Glomerular visceral epithelial cell (primary cell): ENCODE results near the gene OSTN.
"Not testable (repeated sequence)": the region's sequence is repeated elsewhere in the genome, so short reads cannot be mapped to it uniquely, and the experiment has no call there.

Experiments used
- DNase-seq: peaks from one replicate; pipeline ENCODE4 v3.0.0-alpha.2; 2016; ENCODE audit errors: extremely low spot score

Gene OSTN, protein sequence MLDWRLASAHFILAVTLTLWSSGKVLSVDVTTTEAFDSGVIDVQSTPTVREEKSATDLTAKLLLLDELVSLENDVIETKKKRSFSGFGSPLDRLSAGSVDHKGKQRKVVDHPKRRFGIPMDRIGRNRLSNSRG

DNA sequence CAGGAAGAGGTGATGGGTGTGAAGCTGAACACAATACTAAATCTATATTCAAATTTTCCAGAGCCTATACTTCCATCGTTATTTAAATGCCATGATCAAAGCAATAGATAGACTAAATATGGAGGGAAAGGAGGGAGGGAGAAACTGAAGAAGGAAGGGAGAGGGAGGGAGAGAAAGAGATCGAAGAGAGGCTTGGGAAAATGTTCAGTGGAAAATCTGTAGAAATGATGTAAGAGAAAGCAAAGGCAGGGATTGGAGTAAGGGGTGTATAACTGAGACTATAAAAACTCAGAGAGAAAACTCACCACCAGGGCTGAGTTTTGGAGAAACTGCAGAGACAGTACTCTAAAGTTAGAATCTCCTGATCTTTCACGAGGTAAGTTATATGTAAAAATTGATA lies at the start of gene OSTN:
Gene OSTN (plus strand): TSS at position 310 of the 400 bp plus-strand sequence. CDS start 13,292 bp downstream, outside the sequence.
- DNase-seq = no peak

DNA sequence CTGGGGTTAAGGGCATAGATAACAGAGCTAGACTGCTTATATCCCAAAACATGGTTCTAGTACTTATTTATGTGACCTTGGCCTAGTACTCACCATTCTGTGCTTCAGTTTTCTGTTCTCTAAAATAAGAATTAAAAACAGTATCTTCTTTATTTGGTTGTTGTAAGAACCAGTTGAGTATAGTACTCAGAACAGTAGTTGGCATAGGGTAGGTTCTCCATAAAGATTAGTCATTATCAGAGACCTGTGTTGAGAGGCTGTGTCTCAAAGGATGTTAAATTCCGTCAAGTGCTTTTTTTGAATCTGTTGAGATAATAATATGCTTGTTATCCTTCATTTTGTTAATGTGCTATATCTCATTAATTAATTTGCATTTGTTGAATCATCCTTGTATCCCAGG lies 47.4 kb upstream of the OSTN start:
- DNase-seq = no peak

DNA sequence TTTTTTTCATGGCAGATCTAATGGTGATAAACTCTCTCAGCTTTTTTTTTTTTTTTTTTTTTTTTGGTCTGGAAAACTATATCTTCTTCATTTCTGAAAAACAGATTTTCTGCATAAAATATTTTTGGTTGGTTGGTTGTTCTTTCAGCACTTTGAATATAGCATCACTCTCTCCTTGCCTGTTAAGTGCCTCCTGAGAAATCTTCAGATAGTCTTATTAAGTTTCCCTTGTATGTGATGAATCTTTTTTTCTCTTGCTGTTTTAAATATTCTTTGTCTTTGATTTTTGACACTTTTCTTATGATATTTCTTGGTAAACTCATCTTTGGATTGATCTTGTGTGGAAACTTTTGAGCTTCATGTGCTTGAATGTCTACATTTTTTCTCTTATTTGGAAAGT lies 44.2 kb upstream of the OSTN start:
- DNase-seq = no peak

DNA sequence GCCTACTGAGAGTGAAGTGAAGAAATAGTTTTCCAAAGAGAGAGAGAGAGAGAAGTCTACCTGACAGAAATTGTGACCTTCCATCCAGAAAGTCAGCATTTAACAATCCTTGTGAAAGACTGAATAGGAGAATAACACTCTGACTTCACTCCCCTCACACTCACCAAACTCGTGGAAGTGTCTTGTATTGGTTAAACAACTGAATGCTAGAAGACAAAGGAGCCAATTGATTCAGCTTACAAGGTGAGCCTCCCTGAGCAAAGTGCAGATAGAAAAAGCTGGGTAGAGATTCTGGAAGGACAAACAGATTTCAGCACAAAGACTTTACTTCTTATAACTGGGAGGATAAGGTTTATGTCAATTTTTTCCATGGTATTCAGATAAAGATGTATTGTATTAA lies 40.8 kb upstream of the OSTN start:
- DNase-seq = no peak

DNA sequence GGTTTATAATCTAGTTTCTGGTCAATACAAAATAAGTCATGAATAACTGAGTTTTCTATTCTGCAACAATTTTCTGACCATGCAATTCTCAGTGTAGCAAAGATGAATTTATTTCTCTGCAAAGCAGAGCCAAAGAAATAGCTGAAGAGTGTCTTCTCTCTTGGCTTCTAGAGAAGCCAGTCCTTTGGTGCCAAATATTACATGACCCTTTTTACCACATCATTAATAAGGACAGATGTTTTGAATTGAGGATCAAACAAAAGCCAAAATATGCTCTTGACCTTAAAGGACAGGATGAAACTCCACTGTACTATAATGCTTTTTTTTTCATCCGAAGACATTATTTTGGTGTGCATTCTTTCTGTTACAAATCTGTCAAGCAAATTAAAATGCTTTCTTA lies 40.2 kb upstream of the OSTN start:
- DNase-seq = no peak

DNA sequence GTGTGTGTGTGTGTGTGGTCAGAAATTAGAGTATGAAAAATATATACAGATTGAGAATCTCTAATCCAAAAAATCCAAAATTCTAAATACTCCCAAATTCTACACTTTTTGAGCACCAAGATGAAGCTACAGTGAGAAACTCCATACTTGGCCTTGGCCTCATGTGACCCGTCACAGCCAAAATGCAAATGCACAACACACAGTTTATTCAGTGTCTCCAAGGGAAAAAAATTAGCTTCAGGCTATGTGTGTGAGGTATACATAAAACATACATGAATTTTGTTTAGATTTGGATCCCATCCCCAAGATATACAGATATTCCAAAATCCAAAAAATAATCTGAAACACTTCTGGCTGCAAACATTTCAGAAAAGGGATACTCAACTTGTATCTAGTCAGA lies 33.2 kb upstream of the OSTN start:
- no peak for DNase-seq

DNA sequence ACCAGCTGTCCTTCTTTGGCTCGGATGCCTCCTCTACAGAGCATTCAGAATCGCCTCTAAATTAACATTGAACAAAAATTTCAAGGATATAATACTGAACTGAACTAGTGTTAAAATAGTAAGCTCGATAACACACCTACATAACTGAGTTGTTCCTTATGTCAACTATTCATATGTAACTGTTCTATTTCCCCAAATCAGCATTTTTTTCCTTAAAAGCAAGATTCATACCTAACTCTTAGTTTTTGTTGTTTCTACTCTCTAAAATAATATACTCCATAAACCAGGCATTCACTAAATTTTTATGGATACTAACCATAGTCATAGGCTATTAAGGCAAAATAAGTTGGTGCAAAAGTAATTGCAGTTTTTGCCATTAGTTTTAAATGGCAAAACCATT lies 32.7 kb upstream of the OSTN start:
- DNase-seq = no peak

DNA sequence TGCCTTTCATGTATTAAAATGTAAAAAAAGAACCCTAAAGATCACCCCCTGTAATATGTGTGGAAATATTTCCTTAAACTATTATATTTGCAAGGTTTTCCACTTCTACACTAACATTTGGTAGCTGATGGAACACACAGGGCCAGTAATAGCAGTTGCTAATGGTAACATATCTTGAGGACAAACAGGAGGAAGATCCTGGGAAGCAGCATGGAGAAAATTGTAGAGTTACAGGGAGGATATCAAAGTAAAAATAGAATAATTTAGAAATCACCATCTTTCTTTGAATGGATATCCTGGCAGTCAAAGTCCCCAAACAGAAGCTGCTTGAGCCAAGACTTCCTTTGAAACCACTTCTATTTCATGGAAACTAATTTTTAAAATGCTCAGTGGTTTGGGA lies 29.5 kb upstream of the OSTN start:
- DNase-seq = no peak

DNA sequence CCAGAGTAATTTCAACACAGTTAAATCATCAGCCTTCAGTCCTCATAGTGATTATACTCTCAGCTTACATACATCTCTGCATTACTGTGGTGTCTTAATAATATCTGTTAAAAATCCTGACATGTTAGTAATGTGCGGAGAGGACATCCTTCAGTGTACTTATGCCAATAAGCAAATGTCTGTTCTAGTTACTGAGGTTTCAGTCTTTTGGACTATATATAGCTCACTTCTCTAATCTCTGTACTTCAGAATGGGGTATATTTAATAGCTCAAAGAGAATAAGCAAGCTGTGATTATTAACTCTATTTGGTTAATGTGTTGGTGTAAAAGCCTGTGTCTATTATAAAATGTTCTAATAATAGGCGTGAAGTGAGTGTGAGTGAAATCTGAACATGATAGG lies 28.9 kb upstream of the OSTN start:
- no peak for DNase-seq

DNA sequence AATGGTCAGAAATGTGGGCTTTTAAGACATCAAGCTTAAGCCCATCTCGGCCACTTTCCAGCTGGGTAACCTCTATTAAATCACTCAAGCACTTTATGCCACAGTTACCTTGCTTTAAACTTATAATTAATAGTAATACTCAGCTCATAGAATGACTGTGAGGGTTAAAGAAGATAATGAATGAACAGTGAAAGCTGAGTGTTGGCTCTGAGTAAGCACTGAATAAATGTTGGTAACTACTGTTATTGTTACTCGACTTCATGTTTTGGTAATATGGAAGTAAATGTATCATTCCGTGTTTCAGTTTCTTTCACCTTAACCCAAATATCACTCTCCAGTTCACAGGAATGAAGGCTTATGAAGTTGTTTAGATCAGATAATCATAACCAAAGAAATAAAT lies 23.9 kb upstream of the OSTN start:
- no peak for DNase-seq

DNA sequence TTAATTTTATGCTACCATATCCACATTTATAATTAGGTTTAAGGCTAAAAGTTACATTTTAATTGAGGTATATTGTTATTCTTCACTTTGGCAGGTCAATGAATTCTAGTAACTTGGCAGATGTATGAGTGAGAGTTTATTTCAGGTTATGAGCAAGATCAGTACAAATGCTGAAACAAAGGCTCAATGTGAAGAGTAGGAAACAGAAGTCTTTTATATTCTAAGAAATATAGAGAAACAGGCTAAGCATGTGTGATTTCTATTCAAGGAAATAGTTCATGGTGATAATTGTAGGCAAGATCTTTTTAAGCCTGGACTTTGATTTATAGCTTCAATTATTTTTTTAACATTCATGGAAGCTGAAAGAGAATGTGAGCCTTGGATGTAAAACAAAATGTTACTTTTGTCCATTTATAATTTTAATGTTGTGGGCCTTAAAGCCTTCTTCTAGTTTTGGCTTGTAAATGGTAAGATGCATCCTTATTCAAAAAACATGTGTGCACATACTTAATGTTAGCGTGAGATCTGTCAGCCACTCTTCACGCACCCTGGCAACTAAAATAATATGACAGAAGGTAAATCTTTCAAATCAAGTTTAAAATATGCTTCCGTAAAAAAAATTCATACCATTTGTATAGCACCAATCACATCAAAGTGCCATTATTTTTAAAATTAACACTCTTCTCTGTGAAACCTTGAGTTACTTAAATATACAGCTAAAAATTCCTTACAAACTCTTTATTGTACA lies 22.8 kb upstream of the OSTN start:
- no peak for DNase-seq

DNA sequence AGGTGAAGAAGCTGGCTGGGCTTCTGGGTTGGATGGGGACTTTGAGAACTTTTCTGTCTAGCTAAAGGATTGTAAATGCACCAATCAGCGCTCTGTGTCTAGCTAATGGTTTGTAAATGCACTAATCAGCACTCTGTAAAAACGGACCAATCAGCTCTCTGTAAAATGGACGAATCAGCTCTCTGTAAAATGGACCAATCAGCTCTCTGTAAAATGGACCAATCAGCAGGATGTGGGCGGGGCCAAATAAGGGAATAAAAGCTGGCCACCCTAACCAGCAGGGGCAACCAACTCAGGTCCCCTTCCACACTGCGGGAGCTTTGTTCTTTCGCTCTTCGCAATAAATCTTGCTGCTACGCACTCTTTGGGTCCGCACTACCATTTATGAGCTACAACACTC lies 13.7 kb upstream of the OSTN start:
- not testable (repeated sequence) for DNase-seq

DNA sequence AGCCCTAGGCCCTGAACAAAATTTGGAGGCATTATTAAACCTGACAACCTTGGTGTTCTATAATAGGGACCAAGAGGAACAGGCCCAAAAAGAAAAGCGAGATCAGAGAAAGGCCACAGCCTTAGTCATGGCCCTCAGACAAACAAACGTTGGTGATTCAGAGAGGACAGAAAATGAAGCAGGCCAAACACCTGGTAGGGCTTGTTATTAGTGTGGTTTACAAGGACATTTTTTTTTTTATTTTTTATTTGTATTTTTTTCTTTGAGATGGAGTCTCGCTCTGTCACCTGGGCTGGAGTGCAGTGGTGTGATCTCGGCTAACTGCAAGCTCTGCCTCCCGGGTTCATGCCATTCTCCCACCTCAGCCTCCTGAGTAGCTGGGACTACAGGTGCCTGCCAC lies 10.8 kb upstream of the OSTN start:
- not testable (repeated sequence) for DNase-seq

DNA sequence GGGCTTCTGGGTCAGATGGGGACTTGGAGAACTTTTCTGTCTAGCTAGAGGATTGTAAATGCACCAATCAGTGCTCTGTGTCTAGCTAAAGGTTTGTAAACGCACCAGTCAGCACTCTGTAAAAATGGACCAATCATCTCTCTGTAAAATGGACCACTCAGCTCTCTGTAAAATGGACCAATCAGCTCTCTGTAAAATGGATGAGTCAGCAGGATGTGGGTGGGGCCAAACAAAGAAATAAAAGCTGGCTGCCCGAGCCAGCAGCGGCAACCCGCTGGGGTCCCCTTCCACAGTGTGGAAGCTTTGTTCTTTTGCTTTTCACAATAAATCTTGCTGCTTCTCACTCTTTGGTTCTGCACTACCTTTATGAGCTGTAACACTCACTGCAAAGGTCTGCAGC lies 6.8 kb upstream of the OSTN start:
- not testable (repeated sequence) for DNase-seq

DNA sequence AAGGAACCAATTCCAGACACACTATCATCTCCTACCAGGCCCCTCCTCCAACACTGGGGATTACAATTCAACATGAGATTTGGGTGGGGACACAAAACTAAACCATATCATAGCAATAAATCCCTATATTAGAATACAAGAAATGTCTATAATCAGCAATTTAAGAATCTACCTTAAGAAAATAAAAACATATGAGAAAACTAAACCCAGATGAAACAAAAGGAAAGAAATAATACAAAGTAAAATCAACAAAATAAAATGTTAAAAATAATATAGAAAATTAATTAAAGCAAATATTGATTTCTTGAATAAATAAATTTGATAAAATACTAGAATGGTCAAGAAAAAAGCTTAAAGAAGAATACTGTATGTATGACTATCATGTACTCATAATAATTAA lies 6.1 kb upstream of the OSTN start:
- DNase-seq = no peak

DNA sequence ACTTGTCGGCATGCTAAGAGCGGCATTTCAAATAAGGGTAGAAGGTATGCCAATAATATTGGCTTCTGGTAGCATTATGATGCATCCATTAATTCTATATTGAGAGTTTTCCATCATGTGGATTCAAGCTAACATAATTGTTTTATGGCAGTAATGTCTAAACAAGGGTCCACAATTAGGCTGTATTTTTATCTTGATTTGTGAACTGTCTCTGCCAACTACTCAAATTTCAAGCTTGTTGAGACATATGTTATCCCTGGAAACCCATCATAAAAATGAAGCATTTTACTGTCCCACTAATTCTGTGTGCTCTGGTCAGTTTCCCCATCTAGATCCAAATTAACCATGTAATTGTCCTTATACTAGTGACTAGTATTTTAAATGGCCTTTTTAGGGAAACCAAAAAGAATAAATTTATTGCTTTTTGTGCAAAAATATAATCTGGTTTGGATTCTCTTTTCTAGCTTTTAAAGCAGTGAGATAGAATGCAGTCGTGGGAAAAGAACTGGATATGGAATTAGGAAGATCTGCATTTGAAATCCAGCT lies 1.2 kb upstream of the OSTN start:
- no peak for DNase-seq

DNA sequence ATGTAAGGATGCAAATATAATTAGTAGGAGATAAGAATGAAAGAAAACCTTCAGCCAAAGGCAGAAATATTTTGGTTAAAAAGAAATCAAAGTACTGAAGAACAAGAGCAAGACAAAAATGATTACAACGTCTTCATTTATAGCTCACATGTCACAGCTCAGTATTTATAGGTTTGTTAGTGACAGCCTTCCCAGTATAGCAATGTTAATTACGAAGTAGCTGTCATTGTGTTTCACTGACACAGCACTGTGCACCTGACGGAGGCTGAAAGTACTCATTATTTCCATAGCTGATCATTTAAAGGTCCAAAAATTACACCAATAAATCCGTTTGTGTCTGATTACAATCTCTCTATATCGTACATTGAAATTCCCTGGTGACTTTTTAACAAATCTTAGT lies 561 bp upstream of the OSTN start:
- no peak for DNase-seq

DNA sequence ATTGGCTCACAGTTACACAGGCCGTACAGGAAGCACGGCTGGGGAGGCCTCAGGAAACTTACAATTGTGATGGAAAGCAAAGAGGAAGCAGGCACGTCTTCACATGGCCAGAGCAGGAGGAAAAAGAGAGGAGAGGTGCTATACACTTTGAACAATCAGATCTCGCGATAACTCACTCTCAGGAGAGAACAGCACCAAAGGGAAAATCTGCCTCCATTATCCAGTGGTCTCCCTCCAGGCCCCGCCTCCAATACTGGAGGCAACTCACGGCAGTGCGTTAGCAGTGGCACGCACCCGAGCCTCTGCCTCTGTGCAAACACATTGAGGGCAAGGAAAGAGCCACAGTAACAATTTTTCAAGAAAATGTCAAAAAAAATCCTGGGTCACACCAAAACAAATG lies 11.0 kb downstream of the OSTN start:
- DNase-seq = no peak

DNA sequence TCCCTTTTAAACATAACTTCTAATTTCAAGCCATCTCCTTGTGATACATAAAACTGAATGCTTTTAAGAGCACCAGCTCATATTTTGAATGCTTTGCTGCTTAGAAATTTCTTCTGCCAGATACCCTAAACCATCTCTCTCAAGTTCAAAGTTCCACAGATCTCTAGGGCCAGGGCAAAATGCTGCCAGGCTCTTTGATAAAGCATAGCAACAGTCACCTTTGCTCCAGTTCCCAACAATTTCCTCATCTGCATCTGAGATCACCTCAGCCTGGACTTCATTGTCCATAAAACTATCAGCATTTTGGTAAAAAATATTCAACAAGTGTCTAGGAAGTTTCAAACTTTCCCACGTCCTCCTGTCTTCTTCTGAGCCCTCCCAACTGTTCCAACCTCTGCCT lies 17.5 kb downstream of the OSTN start:
- DNase-seq = no peak

DNA sequence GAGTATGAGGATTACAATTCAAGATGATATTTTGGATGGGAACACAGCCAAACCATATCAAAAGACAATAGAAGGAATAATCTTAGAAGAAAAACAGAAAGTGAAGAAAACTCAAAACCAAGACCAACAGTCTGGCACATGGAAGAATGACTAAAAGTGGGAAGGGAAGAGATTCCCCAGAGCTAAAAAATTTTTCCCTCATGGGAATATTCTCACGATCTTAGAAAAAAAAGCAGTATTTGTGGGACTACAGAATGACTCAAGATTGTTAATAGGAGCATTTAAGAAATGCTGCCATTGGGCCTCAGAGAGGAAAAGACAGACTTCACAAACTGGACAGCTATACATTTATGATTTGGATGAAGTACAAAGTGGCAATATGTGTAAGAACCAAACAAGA lies 18.3 kb downstream of the OSTN start:
- no peak for DNase-seq

DNA sequence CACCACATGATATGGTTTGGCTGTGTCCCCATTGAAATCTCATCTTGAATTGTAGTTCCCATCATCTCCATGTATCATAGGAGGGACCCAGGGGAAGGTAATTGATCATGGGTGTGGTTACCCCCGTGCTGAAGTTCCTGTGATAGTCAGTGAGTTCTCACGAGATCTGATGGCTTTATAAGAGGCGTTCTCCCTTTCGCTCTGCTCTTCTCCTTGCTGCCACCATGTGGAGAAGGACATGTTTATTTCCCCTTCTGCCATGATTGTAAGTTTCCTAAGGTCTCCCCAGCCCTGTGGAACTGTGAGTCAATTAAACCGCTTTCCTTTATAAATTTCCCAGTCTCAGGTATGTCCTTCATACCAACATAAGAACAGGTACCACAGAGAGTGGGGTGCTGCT lies 21.9 kb downstream of the OSTN start:
- DNase-seq = no peak

DNA sequence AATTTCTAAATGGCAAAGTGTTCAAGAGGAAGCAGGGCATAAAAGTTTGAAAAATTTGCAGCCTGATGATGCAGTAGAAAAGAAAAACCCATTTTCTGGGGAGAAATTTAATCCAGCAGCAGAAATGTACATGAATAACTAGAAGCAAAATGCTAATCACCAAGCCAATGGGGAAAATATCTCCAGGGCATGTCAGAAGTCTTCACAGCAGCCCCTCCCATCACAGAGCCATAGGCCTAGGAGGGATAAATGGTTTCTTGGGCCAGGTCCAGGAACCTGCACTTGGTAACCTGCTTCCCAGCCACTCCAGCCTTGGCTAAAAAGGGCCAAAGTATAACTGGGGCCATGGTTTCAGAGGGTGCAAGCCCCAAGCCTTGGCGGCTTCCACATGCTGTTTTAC lies 22.6 kb downstream of the OSTN start:
- no peak for DNase-seq

DNA sequence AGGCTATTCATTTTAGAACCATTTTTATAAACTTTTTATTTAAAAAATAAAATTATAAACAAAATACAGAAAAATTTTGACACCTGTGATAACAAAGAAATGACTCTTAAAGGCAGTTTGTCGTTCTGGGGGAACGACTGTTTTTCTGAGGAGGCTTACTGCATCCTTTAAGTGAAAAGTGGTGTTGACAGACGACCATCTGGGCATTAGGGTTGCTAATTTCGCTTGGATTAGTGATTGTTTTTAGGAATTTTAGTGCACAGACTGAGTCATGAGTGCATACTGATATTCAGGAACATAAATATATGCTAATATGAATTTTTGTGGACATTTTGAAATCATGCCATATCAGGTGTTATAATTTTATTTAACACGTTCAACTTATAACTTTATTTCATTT lies 28.5 kb downstream of the OSTN start:
- no peak for DNase-seq

DNA sequence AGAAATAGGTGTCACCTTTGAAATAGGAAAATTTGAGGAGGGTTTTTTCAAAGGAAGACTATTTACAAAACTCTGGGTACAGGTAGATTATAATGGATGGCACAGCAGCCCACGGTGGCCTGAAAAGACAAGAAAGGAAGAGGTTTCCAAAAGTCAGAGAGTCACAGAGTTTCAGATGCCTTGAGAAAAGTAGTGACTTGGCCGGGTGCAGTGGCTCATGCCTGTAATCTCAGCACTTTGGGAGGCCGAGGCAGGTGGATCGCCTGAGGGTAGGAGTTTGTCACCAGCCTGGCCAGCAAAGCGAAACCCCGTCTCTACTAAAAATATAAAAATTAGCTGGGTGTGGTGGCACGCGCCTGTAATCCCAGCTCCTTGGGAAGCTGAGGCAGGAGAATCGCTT lies 35.2 kb downstream of the OSTN start:
- DNase-seq = no peak
